IPS-18c (cell line): ENCODE measurements around the gene TCTN1.
"Not testable (repeated sequence)": the region's sequence is repeated elsewhere in the genome, so short reads cannot be mapped to it uniquely, and the experiment has no call there.

ENCODE experiments used
- H3K4me3 ChIP-seq: 2 replicates; pipeline ENCODE4 v1.7.0; 2013; ENCODE audit warnings: low read depth, mild to moderate bottlenecking, low read length, moderate library complexity; ENCODE audit not compliant: insufficient read depth
- H3K9me3 ChIP-seq: one replicate; pipeline ENCODE4 v1.6.1; 2013; ENCODE audit warnings: mild to moderate bottlenecking, low read length, moderate library complexity; ENCODE audit not compliant: control insufficient read depth, insufficient read depth

Gene TCTN1

GRCh38 chr12:110582276-110583136 lies 31.4 kb upstream of the TCTN1 start:
- Histone ChIP-seq H3K4me3 (peak overlapping the region; percentile 74), H3K9me3 (no peaks in the 10 kb centered on the region)

- Histone ChIP-seq H3K9me3 (no peaks in the 10 kb centered on the region), H3K4me3 (peak within 1 kb of the TSS; percentile 74)
Measured at GRCh38 chr12:110583137-110584059, 30.5 kb upstream of the TCTN1 start, which contains the start of gene PPTC7. Gene PPTC7 (minus strand): TSS chr12:110583318. CDS start chr12:110583031, 287 bp downstream.

DNA sequence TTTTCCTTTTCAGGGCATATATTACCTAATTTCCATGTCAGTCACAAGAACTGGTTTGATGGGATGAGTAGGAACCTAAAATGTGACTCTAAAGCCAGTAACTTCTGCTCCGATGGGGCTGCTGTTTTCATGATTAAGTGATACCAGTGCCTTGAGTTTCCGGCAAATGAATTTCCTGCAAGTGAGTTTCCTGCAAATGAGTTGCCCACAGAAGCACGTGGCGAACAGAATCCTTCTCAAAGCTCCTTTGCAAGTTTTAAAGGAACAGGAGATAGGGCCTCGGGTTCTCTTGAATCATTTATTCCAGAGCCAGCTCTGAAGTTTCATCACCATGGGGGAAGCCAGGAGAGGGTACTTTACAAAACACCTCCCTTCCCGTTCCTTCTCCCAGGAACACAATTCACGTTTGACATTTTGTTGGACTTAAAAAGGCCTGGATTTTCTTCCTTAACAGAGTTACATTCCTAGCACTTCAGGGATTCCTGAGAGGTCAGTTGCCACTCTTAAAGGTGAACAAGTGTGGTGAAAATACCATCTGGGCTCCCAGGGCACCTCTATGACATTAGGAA lies 28.6 kb upstream of the TCTN1 start:
- Histone ChIP-seq H3K4me3 (no peak overlapping the region), H3K9me3 (no peaks in the 10 kb centered on the region)

GRCh38 chr12:110587102-110587501 lies 26.8 kb upstream of the TCTN1 start:
- not testable (repeated sequence) for H3K4me3 ChIP-seq, H3K9me3 ChIP-seq

DNA sequence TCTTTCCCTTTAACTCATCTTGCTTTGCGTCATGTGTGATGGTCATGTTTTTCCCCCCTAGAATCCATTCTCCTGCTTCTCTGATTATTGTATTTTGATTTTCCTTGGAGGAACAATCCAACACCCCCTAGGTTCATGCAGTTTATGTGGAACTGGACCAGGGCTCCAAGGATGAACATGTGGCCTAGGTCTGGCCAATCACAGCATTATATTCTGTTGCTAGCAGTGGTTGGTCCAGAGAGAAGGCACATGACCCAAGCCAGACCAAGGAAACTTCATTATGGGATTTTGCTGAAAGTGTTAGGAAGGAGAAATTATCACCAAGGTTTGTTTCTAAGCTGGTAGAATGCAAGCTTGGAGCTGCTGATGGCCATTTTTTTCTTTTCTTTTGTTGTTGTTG lies 23.9 kb upstream of the TCTN1 start:
- Histone ChIP-seq H3K4me3 (no peak overlapping the region), H3K9me3 (no peaks in the 10 kb centered on the region)

GRCh38 chr12:110590806-110591326 lies 23.1 kb upstream of the TCTN1 start:
- no peaks in the 10 kb centered on the region for H3K9me3 ChIP-seq
- no peak overlapping the region for H3K4me3 ChIP-seq

DNA sequence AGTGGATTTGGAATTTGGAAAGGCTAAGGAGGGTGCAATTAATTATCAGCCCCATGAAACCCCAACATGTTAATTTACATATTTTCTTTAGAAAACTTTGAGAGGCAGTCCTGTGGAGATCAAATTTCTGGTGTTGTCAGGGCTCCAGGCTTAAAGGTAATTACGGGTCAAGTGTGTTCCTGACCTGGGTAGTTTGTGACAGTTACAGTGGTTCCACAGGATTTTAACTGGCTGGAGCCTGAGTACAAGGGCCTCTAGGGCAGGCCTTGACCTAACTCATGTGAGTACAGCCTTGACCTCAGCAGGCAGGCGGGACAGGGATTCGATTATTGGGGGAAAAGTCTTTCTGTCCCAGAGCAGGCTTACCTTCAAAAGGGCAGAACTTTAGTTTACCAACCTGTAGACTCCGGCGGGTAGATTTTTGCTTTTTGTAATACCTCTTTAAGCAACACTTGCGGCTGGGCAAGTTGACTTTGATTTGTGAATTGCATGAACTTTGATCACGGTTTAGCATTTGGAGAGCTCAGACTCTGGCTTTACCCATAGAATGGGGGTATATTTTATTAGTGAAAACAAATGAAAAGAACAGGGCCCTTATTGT lies 22.4 kb upstream of the TCTN1 start:
- no peak overlapping the region for H3K4me3 ChIP-seq
- H3K9me3 ChIP-seq: no peaks in the 10 kb centered on the region

DNA sequence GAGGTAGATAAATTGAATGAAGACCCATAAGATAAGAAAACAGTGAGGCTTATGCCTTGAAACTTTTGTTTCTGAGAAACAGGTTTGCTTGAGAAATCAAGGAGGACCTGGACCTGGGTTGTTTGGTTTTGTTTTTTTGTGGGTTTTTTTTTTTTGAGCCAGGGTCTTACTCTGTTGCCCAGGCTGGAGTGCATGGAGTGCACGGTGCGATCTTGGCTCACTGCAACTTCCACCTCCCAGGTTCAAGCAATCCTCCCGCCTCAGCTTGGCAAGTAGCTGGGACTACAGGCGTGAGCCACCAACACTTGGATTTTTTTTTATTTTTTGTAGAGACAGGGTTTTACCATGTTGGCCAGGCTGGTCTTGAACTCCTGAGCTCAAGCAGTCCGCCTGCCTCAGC lies 21.9 kb upstream of the TCTN1 start:
- no peak overlapping the region for H3K4me3 ChIP-seq

DNA sequence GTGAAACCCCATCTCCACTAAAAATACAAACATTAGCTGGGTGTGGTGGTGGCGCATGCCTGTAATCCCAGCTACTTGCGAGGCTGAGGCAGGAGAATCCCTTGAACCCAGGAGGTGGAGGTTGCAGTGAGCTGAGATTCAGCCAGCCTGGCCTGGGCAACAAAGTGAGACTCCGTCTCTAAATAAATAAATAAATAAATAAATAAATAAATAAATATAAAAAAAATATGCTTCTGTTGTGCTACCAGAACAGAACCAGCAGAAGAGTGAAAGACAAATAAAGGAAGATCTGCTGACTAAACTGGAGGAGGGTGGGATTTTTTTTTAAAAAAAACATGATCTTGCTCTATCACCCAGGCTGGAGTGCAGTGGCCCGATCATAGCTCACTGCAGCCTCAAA lies 21.0 kb upstream of the TCTN1 start:
- not testable (repeated sequence) for H3K9me3 ChIP-seq, H3K4me3 ChIP-seq

More for the DNA sequence above, 21.9 kb upstream of the TCTN1 start:
- no peaks in the 10 kb centered on the region for H3K9me3 ChIP-seq

DNA sequence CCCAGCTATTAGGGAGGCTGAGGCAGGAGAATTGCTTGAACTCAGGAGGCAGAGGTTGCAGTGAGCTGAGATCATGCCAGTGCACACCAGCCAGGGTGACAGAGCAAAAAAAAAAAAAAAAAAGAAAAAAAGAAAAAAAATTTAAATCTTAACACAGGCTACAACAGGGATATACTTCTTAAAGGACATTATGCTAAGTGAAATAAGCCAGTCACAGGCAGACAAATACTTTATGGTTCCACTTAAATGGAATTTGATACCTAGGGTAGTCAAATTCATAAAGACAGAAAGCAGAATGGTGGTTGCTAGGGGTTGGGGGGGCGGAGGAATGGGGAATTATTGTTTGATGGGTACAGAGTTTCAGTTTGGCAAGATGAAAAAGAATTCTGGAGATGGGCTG lies 16.0 kb upstream of the TCTN1 start:
- no peaks in the 10 kb centered on the region for H3K9me3 ChIP-seq
- no peak overlapping the region for H3K4me3 ChIP-seq

- H3K9me3 ChIP-seq: no peaks in the 10 kb centered on the region
- H3K4me3 ChIP-seq: no peak overlapping the region
Measured at GRCh38 chr12:110599334-110599733, 14.6 kb upstream of the TCTN1 start.

DNA sequence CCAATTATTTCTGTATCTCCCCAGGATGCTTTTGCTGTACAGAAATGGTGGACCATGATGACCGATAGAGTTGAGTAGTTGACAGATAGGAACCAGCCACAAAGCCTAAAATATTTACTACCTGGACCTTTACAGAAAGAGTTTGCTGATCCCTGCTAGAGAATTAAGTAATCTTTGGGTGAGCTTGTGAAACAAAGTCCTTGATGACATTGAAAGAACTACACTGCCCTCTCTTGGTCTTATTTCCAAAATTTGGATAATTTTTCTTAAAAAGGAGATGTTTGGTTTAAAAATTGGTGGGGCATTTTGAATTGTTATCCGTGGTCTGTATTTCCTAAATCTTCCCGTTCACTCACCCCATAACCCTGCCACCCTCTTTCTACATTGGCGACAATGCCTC lies 13.7 kb upstream of the TCTN1 start:
- Histone ChIP-seq H3K4me3 (no peak overlapping the region), H3K9me3 (no peaks in the 10 kb centered on the region)

DNA sequence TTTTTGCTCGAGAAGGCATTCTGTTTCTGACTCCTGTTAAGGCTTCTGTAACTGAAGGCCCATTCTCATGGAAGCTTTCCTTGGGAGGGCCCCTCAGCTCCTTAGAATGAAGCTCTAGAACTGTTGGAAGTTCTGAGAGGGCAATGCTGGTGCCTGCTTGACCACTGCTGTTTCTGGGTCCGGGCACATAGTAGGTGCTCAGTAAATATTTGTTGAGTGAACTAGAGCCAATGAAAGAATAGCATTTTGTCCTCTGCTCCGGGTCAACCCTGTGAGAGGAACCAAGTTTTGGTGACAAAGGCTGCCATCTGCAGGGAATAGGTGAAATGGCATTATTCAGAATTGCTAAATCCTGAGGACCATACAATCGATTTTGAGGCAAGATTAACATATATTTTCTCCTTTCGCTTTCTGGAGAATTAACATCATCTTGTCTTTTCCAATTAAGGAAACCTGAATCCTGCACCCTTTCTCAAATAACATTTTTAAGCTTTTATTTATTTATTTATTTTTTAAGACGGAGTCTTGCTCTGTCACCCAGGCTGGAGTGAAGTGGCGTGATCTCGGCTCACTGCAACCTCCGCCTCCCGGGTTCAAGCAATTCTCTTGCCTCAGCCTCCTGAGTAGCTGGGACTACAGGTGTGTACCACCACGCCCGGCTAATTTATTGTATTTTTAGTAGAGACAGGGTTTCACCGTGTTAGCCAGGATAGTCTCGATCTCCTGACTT lies 11.7 kb upstream of the TCTN1 start:
- H3K9me3 ChIP-seq, H3K4me3 ChIP-seq: not testable (repeated sequence)

DNA sequence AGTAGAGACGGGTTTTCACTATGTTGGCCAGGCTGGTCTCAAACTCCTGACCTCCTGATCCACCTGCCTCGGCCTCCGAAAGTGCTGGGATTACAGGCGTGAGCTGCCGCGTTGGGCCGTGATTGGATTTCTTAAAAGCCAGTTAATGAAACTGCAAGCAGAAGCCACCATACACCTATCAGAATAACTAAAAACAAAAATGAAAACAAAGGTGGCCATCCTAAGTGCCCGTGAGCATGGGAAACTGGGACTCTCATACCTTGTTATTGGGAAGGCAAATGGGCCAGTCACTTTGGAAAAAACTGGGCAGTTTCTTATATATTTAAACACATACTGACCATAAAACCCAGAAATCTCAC lies 7.7 kb upstream of the TCTN1 start:
- no peaks in the 10 kb centered on the region for H3K9me3 ChIP-seq
- no peak overlapping the region for H3K4me3 ChIP-seq

GRCh38 chr12:110613071-110613770 lies 708 bp upstream of the TCTN1 start:
- Histone ChIP-seq H3K9me3 (no peaks in the 10 kb centered on the region), H3K4me3 (peak overlapping the region; percentile 68)

- Histone ChIP-seq H3K9me3 (no peaks in the 10 kb centered on the region), H3K4me3 (no peak overlapping the region)
Measured at GRCh38 chr12:110615171-110615570, 1.2 kb downstream of the TCTN1 start.
